Vagina (tissue), 2 donors: ENCODE measurements around the gene SH3BP5L.

Experiments used
- POLR2A ChIP-seq, 2 donors: fragments of 450-650 bp; IDR thresholded peaks; one replicate each; pipeline ENCODE4 v1.6.1; 2017; ENCODE audit warnings: antibody characterized with exemption in 2 of 2, mild to moderate bottlenecking in 2 of 2, moderate library complexity in 2 of 2
- POLR2AphosphoS5 ChIP-seq, 2 donors: sonication (generic); formaldehyde crosslinking; IDR thresholded peaks; one replicate each; pipeline ENCODE4 v1.9.0; 2017; ENCODE audit warnings: antibody characterized with exemption in 2 of 2, mild to moderate bottlenecking in 2 of 2, low read depth in 1 of 2; ENCODE audit not compliant: insufficient read depth in 1 of 2
- TF ChIP-seq, protein P1 (sequence below), 3 experiments: fragments of 450-650 bp in 2 of 3; fragments of 200-600 bp in 1 of 3; sonication (generic) in 1 of 3; IDR thresholded peaks; one replicate each; pipeline ENCODE4 v1.5.1; 2017 to 2019; ENCODE audit warnings: antibody characterized with exemption in 3 of 3, mild to moderate bottlenecking in 2 of 3, moderate library complexity in 2 of 3

DNA sequence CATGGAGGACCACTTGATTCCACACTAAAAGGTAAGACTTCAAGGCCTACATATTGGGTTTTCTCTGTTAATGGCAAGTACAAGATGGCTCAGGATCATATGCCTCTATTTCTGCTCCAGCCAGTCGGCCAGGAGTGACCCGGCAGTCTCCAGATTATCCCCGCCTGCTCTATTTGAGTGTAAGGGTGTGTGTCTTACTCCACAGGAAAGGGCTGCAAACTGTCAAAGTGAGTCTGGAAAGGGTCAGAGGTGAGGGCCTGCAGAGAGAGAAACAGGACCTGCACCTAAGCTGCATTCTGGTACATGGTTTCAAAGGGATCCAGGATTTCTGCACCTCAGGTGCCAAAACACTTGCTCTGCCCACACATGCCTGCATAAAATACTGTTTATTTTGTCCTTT lies 23.9 kb upstream of the SH3BP5L start:
- TF ChIP-seq, protein P1, sequence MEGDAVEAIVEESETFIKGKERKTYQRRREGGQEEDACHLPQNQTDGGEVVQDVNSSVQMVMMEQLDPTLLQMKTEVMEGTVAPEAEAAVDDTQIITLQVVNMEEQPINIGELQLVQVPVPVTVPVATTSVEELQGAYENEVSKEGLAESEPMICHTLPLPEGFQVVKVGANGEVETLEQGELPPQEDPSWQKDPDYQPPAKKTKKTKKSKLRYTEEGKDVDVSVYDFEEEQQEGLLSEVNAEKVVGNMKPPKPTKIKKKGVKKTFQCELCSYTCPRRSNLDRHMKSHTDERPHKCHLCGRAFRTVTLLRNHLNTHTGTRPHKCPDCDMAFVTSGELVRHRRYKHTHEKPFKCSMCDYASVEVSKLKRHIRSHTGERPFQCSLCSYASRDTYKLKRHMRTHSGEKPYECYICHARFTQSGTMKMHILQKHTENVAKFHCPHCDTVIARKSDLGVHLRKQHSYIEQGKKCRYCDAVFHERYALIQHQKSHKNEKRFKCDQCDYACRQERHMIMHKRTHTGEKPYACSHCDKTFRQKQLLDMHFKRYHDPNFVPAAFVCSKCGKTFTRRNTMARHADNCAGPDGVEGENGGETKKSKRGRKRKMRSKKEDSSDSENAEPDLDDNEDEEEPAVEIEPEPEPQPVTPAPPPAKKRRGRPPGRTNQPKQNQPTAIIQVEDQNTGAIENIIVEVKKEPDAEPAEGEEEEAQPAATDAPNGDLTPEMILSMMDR (IDR thresholded peaks at IDR 0.05), result no peak
- no peak for TF ChIP-seq POLR2A (IDR thresholded peaks at IDR 0.05)
- TF ChIP-seq POLR2AphosphoS5 (IDR thresholded peaks at IDR 0.05; ENCODE audit: insufficient read depth in 1 of 2, low read depth in 1 of 2), result no peak
